PC-3 (cell line): Measurements from ENCODE around the gene GMDS.

ENCODE experiments used
- EZH2 ChIP-seq: fragments of 300-600 bp; sonication (generic); IDR thresholded peaks from one replicate; pipeline ENCODE4 v1.6.1; 2017; ENCODE audit warnings: antibody characterized with exemption, mild to moderate bottlenecking, low read length; ENCODE audit not compliant: unreplicated experiment
- EZH2phosphoT487 ChIP-seq: fragments of 300-600 bp; sonication (generic); IDR thresholded peaks from 2 replicates; pipeline ENCODE4 v1.6.1; 2018; ENCODE audit warnings: mild to moderate bottlenecking, antibody characterized with exemption, low read length, borderline replicate concordance
- TF ChIP-seq, protein P1 (sequence below): fragments of 300-600 bp; sonication (generic); conservative IDR thresholded peaks from 2 replicates; pipeline ENCODE4 v1.5.1; 2017; ENCODE audit warnings: antibody characterized with exemption, low read depth, mild to moderate bottlenecking, low read length

DNA sequence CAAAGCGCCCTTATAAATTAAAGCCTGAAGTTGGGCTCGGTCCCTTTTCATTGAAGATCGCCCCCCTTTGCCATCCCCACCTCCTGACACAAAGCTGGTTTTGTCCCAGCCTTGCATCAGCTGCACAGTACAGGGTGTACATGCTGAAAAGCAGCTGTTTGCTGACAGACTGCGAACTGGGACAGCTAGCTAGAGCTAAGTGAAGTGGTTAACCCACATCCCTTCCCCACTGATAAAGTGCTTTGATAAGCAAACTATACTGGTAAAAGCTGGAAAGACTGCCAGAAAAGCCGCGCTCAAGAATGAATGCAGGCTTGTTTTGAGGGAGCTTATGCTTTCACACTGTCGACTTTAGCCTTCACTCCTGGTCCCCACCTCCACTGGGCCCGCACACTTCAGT, 207.3 kb downstream of the GMDS start:
- TF ChIP-seq, protein P1, sequence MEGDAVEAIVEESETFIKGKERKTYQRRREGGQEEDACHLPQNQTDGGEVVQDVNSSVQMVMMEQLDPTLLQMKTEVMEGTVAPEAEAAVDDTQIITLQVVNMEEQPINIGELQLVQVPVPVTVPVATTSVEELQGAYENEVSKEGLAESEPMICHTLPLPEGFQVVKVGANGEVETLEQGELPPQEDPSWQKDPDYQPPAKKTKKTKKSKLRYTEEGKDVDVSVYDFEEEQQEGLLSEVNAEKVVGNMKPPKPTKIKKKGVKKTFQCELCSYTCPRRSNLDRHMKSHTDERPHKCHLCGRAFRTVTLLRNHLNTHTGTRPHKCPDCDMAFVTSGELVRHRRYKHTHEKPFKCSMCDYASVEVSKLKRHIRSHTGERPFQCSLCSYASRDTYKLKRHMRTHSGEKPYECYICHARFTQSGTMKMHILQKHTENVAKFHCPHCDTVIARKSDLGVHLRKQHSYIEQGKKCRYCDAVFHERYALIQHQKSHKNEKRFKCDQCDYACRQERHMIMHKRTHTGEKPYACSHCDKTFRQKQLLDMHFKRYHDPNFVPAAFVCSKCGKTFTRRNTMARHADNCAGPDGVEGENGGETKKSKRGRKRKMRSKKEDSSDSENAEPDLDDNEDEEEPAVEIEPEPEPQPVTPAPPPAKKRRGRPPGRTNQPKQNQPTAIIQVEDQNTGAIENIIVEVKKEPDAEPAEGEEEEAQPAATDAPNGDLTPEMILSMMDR, result no peak
- TF ChIP-seq EZH2 (no peak), EZH2phosphoT487 (no peak)
